H9 (cell line): ENCODE results near the gene MBTPS1. TPM values are rescaled to one million over a fixed set of nuclear protein-coding genes. Genes with fewer than 3 reads are reported as not detected.

ENCODE experiments used
- DNase-seq: peaks from one replicate; pipeline ENCODE4 v3.0.0-alpha.2; 2017
- H2AFZ ChIP-seq: one replicate; pipeline ENCODE4 v1.6.1; 2013; ENCODE audit warnings: mild to moderate bottlenecking, low read length, control low read depth, moderate library complexity
- H2AK5ac ChIP-seq: 2 replicates; pipeline ENCODE4 v1.6.1; 2013; ENCODE audit warnings: low read length, control low read depth, mixed read lengths; ENCODE audit not compliant: insufficient read length
- H2BK120ac ChIP-seq: one replicate; pipeline ENCODE4 v1.6.1; 2013; ENCODE audit warnings: low read depth, mild to moderate bottlenecking, low read length, control low read depth, inconsistent platforms; ENCODE audit not compliant: poor library complexity, severe bottlenecking
- H2BK12ac ChIP-seq: 2 replicates; pipeline ENCODE4 v1.6.1; 2013; ENCODE audit warnings: low read length, control low read depth, mixed read lengths, low read depth; ENCODE audit not compliant: insufficient read length
- H2BK15ac ChIP-seq: 2 replicates; pipeline ENCODE4 v1.6.1; 2013; ENCODE audit warnings: low read depth, low read length, control low read depth
- H2BK20ac ChIP-seq: one replicate; pipeline ENCODE4 v1.6.1; 2013; ENCODE audit warnings: low read depth, mild to moderate bottlenecking, low read length, control low read depth, inconsistent platforms; ENCODE audit not compliant: poor library complexity, severe bottlenecking
- H2BK5ac ChIP-seq: 2 replicates; pipeline ENCODE4 v1.6.1; 2013; ENCODE audit warnings: low read length, control low read depth, mixed read lengths; ENCODE audit not compliant: insufficient read length
- H3K14ac ChIP-seq: 2 replicates; pipeline ENCODE4 v1.6.1; 2013; ENCODE audit warnings: low read length, control low read depth; ENCODE audit not compliant: insufficient read depth
- H3K18ac ChIP-seq: 2 replicates; pipeline ENCODE4 v1.6.1; 2013; ENCODE audit warnings: low read depth, mild to moderate bottlenecking, mixed read lengths, low read length, control low read depth; ENCODE audit not compliant: insufficient read length
- H3K23ac ChIP-seq: 2 replicates; pipeline ENCODE4 v1.6.1; 2013; ENCODE audit warnings: low read length, control low read depth, mixed read lengths, low read depth; ENCODE audit not compliant: insufficient read length
- H3K23me2 ChIP-seq: 2 replicates; pipeline ENCODE4 v1.6.1; 2013; ENCODE audit warnings: low read depth, mild to moderate bottlenecking, mixed read lengths, low read length, control low read depth; ENCODE audit not compliant: insufficient read length, poor library complexity, severe bottlenecking
- H3K27ac ChIP-seq: 2 replicates; pipeline ENCODE4 v1.5.1; 2013; ENCODE audit warnings: low read length, control low read depth, mixed read lengths, low read depth; ENCODE audit not compliant: insufficient read length
- H3K27me3 ChIP-seq: 2 replicates; pipeline ENCODE4 v1.6.1; 2013; ENCODE audit warnings: low read length, control low read depth, inconsistent platforms; ENCODE audit not compliant: insufficient read depth
- H3K4ac ChIP-seq: 2 replicates; pipeline ENCODE4 v1.6.1; 2013; ENCODE audit warnings: low read depth, mild to moderate bottlenecking, control low read depth, inconsistent platforms, low read length, moderate library complexity
- H3K4me1 ChIP-seq: 2 replicates; pipeline ENCODE4 v1.6.1; 2013; ENCODE audit warnings: low read length, control low read depth, inconsistent platforms; ENCODE audit not compliant: insufficient read depth
- H3K4me2 ChIP-seq: 2 replicates; pipeline ENCODE4 v1.6.1; 2013; ENCODE audit warnings: low read length, control low read depth, mixed read lengths; ENCODE audit not compliant: insufficient read length, insufficient read depth
- H3K56ac ChIP-seq: 2 replicates; pipeline ENCODE4 v1.6.1; 2013; ENCODE audit warnings: low read depth, mild to moderate bottlenecking, mixed read lengths, low read length, control low read depth; ENCODE audit not compliant: insufficient read length
- H3K79me1 ChIP-seq: 2 replicates; pipeline ENCODE4 v1.6.1; 2013; ENCODE audit warnings: low read depth, mild to moderate bottlenecking, moderate library complexity, low read length, control low read depth, inconsistent platforms; ENCODE audit not compliant: insufficient read depth, poor library complexity, severe bottlenecking
- H3K79me2 ChIP-seq: 2 replicates; pipeline ENCODE4 v1.6.1; 2013; ENCODE audit warnings: low read length, control low read depth, inconsistent platforms; ENCODE audit not compliant: insufficient read depth
- H3K9ac ChIP-seq: 2 replicates; pipeline ENCODE4 v1.6.1; 2013; ENCODE audit warnings: low read length, control low read depth, mixed read lengths; ENCODE audit not compliant: insufficient read length; ENCODE audit errors: extremely low read depth
- H3K9me3 ChIP-seq: one replicate; pipeline ENCODE4 v1.6.1; 2013; ENCODE audit warnings: low read depth, low read length, inconsistent platforms; ENCODE audit not compliant: control insufficient read depth
- H3T11ph ChIP-seq: one replicate; pipeline ENCODE4 v1.6.1; 2013; ENCODE audit warnings: mild to moderate bottlenecking, low read length, control low read depth, inconsistent platforms
- H4K20me1 ChIP-seq: one replicate; pipeline ENCODE4 v1.6.1; 2013; ENCODE audit not compliant: control insufficient read depth, insufficient read length, insufficient read depth
- H4K5ac ChIP-seq: 2 replicates; pipeline ENCODE4 v1.6.1; 2013; ENCODE audit warnings: low read depth, mild to moderate bottlenecking, mixed read lengths, low read length, control low read depth; ENCODE audit not compliant: insufficient read length
- H4K8ac ChIP-seq: replicated peaks from 2 replicates; pipeline ENCODE4 v1.6.1; 2013; ENCODE audit warnings: low read length, control low read depth, mixed read lengths, low read depth; ENCODE audit not compliant: insufficient read length
- H4K91ac ChIP-seq: 2 replicates; pipeline ENCODE4 v1.6.1; 2013; ENCODE audit warnings: low read depth, mild to moderate bottlenecking, moderate library complexity, mixed read lengths, low read length, control low read depth; ENCODE audit not compliant: insufficient read length
- H3K27ac Mint-ChIP-seq, 3 experiments: 2 replicates in 2 of 3; 3 replicates in 1 of 3; pipeline ENCODE4 v1.8.0; 2020 to 2021; ENCODE audit warnings: mixed read lengths in 3 of 3, mild to moderate bottlenecking in 1 of 3, moderate library complexity in 1 of 3
- H3K27me3 Mint-ChIP-seq: 2 replicates; pipeline ENCODE4 v1.8.0; 2021; ENCODE audit warnings: low read depth, mild to moderate bottlenecking, moderate library complexity, mixed read lengths
- H3K36me3 Mint-ChIP-seq, 3 experiments: 2 replicates in 2 of 3; 3 replicates in 1 of 3; pipeline ENCODE4 v1.8.0; 2020 to 2021; ENCODE audit warnings: low read depth in 3 of 3, mixed read lengths in 3 of 3; ENCODE audit not compliant: insufficient read depth in 1 of 3
- H3K4me1 Mint-ChIP-seq, 2 experiments: 2 replicates each; pipeline ENCODE4 v1.8.0; 2020; ENCODE audit warnings: mixed read lengths in 2 of 2
- H3K4me3 Mint-ChIP-seq, 2 experiments: 2 replicates in 1 of 2; 3 replicates in 1 of 2; pipeline ENCODE4 v1.8.0; 2020 to 2021; ENCODE audit warnings: mild to moderate bottlenecking in 2 of 2, mixed read lengths in 2 of 2, moderate library complexity in 1 of 2
- H3K9me3 Mint-ChIP-seq, 2 experiments: 2 replicates in 1 of 2; 3 replicates in 1 of 2; pipeline ENCODE4 v1.8.0; 2020; ENCODE audit warnings: mild to moderate bottlenecking in 2 of 2, mixed read lengths in 2 of 2, moderate library complexity in 1 of 2
- WGBS: extraction: QIAGEN DNeasy Blood & Tissue Kit; methylation state at CpG from one replicate; pipeline ENCODE4 v1.1.7; 2013; ENCODE audit warnings: missing lambda C conversion rate, low lambda C conversion rate, mixed read lengths; ENCODE audit not compliant: insufficient read length; ENCODE audit errors: extremely low coverage; 5-methylcytosine and 5-hydroxymethylcytosine counted together
- total RNA-seq: library from RNA; stranded (reverse); gene quantifications from 2 replicates; pipeline ENCODE4 v1.2.1, GENCODE V29; 2021
- TF ChIP-seq, protein P1 (sequence below): fragments of 200-600 bp; sonication (generic); conservative IDR thresholded peaks from 3 replicates; pipeline ENCODE4 v1.8.0; 2021; ENCODE audit warnings: antibody characterized with exemption, mild to moderate bottlenecking

Gene MBTPS1
- total RNA-seq, 1 experiment from 2014 or later: 48.7 TPM

DNA sequence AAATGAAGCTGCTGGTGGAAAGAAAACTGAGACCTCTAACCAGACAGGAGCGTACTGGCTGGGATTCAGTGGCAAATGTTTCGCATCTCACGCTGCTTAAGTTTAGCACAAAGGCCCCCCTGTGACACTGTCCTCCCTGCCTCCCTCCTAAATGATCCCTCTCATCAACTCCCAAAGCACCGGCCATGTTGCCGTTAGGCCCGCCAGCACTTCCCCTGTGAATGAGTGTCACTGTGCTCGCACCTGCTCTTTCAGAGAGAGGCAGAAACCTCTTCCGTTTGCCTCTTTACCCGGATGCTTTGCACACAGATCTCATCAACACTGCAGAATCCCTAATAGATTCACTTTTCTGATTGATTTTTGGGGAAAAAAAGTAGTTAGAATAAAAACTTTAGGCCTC lies 26.5 kb downstream of the MBTPS1 start:
- Histone ChIP-seq H3K23me2 (no peaks in the 10 kb centered on the region), H2BK5ac (no peak overlapping the region), H4K20me1 (peaks cover 2% of the 10 kb centered on the region), H4K5ac (no peak overlapping the region), H3K14ac (no peak overlapping the region), H2BK12ac (no peak overlapping the region), H2BK15ac (no peak overlapping the region), H3K79me2 (no peaks in the 10 kb centered on the region), H2BK20ac (no peak overlapping the region), H3K56ac (no peak overlapping the region), H2AK5ac (no peak overlapping the region), H3K4me2 (no peak overlapping the region), H4K8ac (no peak overlapping the region), H3K18ac (no peak overlapping the region), H2BK120ac (no peak overlapping the region), H3K4ac (no peak overlapping the region), H3T11ph (no peak overlapping the region), H4K91ac (no peak overlapping the region), H2AFZ (no peak overlapping the region), H3K79me1 (no peaks in the 10 kb centered on the region), H3K27me3 (no peaks in the 10 kb centered on the region), H3K23ac (no peak overlapping the region), H3K27ac (no peak overlapping the region), H3K4me1 (no peaks in the 10 kb centered on the region), H3K9ac (no peak overlapping the region), H3K9me3 (no peaks in the 10 kb centered on the region)
- Mint-ChIP-seq H3K27me3 (no peaks in the 10 kb centered on the region), H3K36me3 (peaks cover 7 to 81% (median 72%) of the 10 kb centered on the region in 3 experiments; a peak in 6 of 7 replicates), H3K4me1 (no peaks in the 10 kb centered on the region), H3K9me3 (no peaks in the 10 kb centered on the region), H3K27ac (no peak overlapping the region), H3K4me3 (no peak overlapping the region)
- no peak for DNase-seq
- no CpG with 5 or more reads among the region's 9 CpGs for WGBS
- TF ChIP-seq, protein P1, sequence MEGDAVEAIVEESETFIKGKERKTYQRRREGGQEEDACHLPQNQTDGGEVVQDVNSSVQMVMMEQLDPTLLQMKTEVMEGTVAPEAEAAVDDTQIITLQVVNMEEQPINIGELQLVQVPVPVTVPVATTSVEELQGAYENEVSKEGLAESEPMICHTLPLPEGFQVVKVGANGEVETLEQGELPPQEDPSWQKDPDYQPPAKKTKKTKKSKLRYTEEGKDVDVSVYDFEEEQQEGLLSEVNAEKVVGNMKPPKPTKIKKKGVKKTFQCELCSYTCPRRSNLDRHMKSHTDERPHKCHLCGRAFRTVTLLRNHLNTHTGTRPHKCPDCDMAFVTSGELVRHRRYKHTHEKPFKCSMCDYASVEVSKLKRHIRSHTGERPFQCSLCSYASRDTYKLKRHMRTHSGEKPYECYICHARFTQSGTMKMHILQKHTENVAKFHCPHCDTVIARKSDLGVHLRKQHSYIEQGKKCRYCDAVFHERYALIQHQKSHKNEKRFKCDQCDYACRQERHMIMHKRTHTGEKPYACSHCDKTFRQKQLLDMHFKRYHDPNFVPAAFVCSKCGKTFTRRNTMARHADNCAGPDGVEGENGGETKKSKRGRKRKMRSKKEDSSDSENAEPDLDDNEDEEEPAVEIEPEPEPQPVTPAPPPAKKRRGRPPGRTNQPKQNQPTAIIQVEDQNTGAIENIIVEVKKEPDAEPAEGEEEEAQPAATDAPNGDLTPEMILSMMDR: no peak
